Measurements from ENCODE around the gene MOB1B.

The MOB1B gene

DNA sequence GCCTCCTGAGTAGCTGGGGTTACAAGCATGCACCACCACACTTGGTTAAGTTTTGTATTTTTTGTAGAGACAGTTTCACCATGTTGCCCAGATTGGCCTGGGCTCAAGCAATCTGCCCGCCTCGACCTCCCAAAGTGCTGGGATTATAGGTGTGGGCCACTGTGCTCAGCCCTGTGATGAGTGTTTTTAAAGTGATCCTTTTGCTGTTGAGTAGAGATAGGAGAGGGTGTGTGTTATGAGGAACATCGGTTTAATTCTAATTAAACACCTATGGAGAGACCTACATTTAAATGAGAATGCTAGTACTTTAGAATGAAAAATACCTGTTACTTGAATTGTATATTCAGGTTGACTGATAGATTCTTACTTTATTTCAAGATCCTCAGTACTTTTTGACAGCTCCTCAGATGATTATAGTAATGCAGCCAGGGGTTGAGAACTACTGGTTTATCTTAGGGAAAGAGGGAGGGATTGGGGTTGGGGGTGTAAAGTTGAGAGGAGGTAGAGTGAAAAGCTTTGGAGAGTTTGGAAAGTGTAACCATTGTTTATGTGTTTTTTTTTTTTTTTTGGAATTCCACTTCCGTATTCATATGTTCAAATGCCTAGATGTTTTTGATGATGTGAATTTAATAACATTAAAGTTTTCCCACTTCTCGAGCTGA is 54.5 kb downstream of the MOB1B start:
- TF ChIP-seq SUZ12 (IDR thresholded peaks at IDR 0.05; ENCODE audit: extremely low read depth, insufficient read depth, insufficient read length) (no peak), ZNF274 (IDR thresholded peaks at IDR 0.05; ENCODE audit: low read depth, low read length) (no peak), YY1 (IDR thresholded peaks at IDR 0.05; ENCODE audit: insufficient read depth, insufficient read length) (no peak)
- DNase-seq (ENCODE audit: low read depth, low spot score): no peak
- H3K9ac ChIP-seq (ENCODE audit: insufficient read length, low read depth): no peak overlapping the region
- H3K4me1 ChIP-seq (ENCODE audit: insufficient read depth, insufficient read length): no peaks in the 10 kb centered on the region
- no peaks in the 10 kb centered on the region for H3K9me3 ChIP-seq (ENCODE audit: insufficient read depth, low read length)
- no peaks in the 10 kb centered on the region for H3K27me3 ChIP-seq (ENCODE audit: insufficient read depth, insufficient read length)
- H3K4me3 ChIP-seq (ENCODE audit: insufficient read length, low read depth): no peak overlapping the region
- H3K36me3 ChIP-seq (ENCODE audit: insufficient read depth, insufficient read length, low read length): peaks cover 6% of the 10 kb centered on the region

DNA sequence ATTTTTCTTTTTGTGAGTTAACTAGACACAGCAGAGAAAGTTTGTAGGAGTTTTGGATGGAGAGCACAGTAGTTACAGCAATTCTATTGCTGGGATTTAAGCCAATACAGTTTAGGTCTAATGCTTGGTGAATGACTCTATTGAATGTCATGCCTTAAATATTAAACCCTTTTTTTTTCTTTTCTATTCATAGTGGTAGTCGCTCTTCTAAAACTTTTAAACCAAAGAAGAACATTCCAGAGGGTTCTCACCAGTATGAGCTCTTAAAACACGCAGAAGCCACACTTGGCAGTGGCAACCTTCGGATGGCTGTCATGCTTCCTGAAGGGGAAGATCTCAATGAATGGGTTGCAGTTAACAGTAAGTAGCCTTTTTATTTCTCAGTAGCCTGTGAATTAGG is 56.5 kb downstream of the MOB1B start:
- TF ChIP-seq ZNF274 (IDR thresholded peaks at IDR 0.05; ENCODE audit: low read depth, low read length) (no peak), SUZ12 (IDR thresholded peaks at IDR 0.05; ENCODE audit: extremely low read depth, insufficient read depth, insufficient read length) (no peak), YY1 (IDR thresholded peaks at IDR 0.05; ENCODE audit: insufficient read depth, insufficient read length) (no peak)
- Histone ChIP-seq H3K27me3 (ENCODE audit: insufficient read depth, insufficient read length) (no peaks in the 10 kb centered on the region), H3K4me3 (ENCODE audit: insufficient read length, low read depth) (no peak overlapping the region), H3K36me3 (ENCODE audit: insufficient read depth, insufficient read length, low read length) (peaks cover 9% of the 10 kb centered on the region), H3K9me3 (ENCODE audit: insufficient read depth, low read length) (no peaks in the 10 kb centered on the region), H3K4me1 (ENCODE audit: insufficient read depth, insufficient read length) (no peaks in the 10 kb centered on the region), H3K9ac (ENCODE audit: insufficient read length, low read depth) (no peak overlapping the region)
- DNase-seq (ENCODE audit: low read depth, low spot score): no peak

DNA sequence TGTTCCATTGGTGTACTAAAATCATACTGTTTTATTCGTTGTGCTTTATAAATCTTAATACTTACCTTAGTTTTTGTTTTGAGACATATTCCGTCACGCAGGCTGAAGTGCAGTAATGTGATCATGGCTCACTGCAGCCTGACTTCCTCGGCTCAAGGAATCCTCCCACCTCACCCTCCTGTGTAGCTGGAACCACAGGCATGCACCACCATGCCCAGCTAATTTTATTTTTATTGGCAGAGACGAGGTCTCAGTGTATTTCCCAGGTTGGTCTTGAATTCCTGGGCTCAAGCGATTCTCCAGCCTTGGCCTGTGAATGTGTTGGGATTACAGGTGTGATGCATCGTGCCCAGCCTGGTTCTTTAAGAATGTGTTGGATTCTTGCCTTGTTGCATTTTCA is 66.9 kb downstream of the MOB1B start:
- H3K9me3 ChIP-seq (ENCODE audit: insufficient read depth, low read length): no peaks in the 10 kb centered on the region
- H3K4me3 ChIP-seq (ENCODE audit: insufficient read length, low read depth): no peak overlapping the region
- H3K36me3 ChIP-seq (ENCODE audit: insufficient read depth, insufficient read length, low read length): peaks cover 11% of the 10 kb centered on the region
- no peak overlapping the region for H3K9ac ChIP-seq (ENCODE audit: insufficient read length, low read depth)
- TF ChIP-seq ZNF274 (IDR thresholded peaks at IDR 0.05; ENCODE audit: low read depth, low read length): no peak
- no peak for TF ChIP-seq YY1 (IDR thresholded peaks at IDR 0.05; ENCODE audit: insufficient read depth, insufficient read length)
- no peak for TF ChIP-seq SUZ12 (IDR thresholded peaks at IDR 0.05; ENCODE audit: extremely low read depth, insufficient read depth, insufficient read length)
- H3K4me1 ChIP-seq (ENCODE audit: insufficient read depth, insufficient read length): no peaks in the 10 kb centered on the region
- no peaks in the 10 kb centered on the region for H3K27me3 ChIP-seq (ENCODE audit: insufficient read depth, insufficient read length)
- no peak for DNase-seq (ENCODE audit: low read depth, low spot score)

DNA sequence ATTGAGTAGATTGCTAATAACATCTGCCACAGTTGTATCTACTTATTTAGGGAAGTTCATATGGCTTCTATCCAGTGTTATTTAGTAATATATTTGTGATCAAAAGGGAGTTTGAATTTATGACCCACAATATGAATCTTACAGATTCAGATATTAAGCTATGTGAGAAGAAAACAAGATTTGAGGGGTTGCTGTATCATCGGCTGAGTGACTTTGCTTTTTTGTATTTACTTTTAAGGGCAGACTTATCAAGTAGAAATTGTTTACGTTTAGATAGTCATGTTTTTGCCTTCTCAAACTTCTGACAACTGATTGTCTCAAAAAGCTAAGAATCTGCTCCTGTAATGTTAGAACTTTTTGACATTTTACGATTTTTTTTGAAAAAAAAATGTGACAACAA is 74.1 kb downstream of the MOB1B start:
- Histone ChIP-seq H3K36me3 (ENCODE audit: insufficient read depth, insufficient read length, low read length) (peaks cover 17% of the 10 kb centered on the region), H3K4me1 (ENCODE audit: insufficient read depth, insufficient read length) (no peaks in the 10 kb centered on the region), H3K9ac (ENCODE audit: insufficient read length, low read depth) (no peak overlapping the region), H3K9me3 (ENCODE audit: insufficient read depth, low read length) (no peaks in the 10 kb centered on the region), H3K4me3 (ENCODE audit: insufficient read length, low read depth) (no peak overlapping the region), H3K27me3 (ENCODE audit: insufficient read depth, insufficient read length) (no peaks in the 10 kb centered on the region)
- TF ChIP-seq YY1 (IDR thresholded peaks at IDR 0.05; ENCODE audit: insufficient read depth, insufficient read length) (no peak), ZNF274 (IDR thresholded peaks at IDR 0.05; ENCODE audit: low read depth, low read length) (no peak), SUZ12 (IDR thresholded peaks at IDR 0.05; ENCODE audit: extremely low read depth, insufficient read depth, insufficient read length) (no peak)
- no peak for DNase-seq (ENCODE audit: low read depth, low spot score)

DNA sequence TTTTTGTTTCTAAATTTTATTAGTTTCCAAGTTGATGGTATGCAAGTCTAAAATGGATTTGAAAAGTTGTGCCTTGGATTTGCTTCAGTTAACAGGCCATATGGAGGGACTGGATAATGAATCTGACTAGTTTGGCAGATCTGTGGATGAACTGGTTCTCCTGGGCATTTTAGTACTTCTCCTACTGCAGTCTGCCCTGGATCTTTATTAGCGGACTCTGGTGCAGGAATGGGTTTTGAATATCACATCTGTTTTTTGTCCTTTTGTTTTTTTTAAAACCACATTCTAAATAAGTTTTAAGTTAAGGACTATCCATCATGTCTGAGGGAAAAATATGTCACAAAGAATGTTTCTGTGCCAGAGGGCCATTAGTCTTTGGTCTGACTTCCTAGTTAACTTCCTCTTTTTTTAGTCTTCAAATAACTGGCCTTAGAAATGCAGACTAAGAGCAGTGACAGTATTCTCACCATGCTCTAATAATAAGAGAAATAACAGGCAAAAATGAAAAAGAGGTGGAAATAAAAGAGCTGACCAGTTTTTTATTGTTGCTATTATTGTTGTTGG is 77.4 kb downstream of the MOB1B start:
- no peak overlapping the region for H3K9ac ChIP-seq (ENCODE audit: insufficient read length, low read depth)
- DNase-seq (ENCODE audit: low read depth, low spot score): no peak
- no peaks in the 10 kb centered on the region for H3K9me3 ChIP-seq (ENCODE audit: insufficient read depth, low read length)
- H3K4me1 ChIP-seq (ENCODE audit: insufficient read depth, insufficient read length): no peaks in the 10 kb centered on the region
- peaks cover 19% of the 10 kb centered on the region for H3K36me3 ChIP-seq (ENCODE audit: insufficient read depth, insufficient read length, low read length)
- H3K4me3 ChIP-seq (ENCODE audit: insufficient read length, low read depth): no peak overlapping the region
- no peaks in the 10 kb centered on the region for H3K27me3 ChIP-seq (ENCODE audit: insufficient read depth, insufficient read length)
- TF ChIP-seq ZNF274 (IDR thresholded peaks at IDR 0.05; ENCODE audit: low read depth, low read length) (no peak), YY1 (IDR thresholded peaks at IDR 0.05; ENCODE audit: insufficient read depth, insufficient read length) (no peak), SUZ12 (IDR thresholded peaks at IDR 0.05; ENCODE audit: extremely low read depth, insufficient read depth, insufficient read length) (no peak)

DNA sequence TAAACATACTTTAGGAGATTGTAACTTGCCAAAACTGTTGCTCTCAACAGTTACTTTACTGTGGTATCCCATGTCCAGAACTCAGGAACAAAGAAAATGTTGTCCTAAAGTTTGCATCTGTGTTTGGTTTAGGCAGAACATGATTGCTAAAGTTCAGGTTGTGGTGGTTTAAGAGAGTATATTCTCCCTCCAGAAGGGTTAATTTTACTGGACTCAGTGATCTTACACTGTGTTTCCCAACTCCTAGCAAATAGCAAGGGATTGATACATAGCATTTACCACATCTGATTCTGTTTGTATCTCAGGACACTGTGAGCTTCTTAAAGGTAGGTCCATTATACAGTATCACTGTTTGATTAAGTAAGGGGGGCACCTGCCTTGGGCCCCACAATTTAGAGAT is 78.0 kb downstream of the MOB1B start:
- Histone ChIP-seq H3K9me3 (ENCODE audit: insufficient read depth, low read length) (no peaks in the 10 kb centered on the region), H3K27me3 (ENCODE audit: insufficient read depth, insufficient read length) (no peaks in the 10 kb centered on the region), H3K9ac (ENCODE audit: insufficient read length, low read depth) (no peak overlapping the region), H3K36me3 (ENCODE audit: insufficient read depth, insufficient read length, low read length) (peaks cover 19% of the 10 kb centered on the region), H3K4me1 (ENCODE audit: insufficient read depth, insufficient read length) (no peaks in the 10 kb centered on the region), H3K4me3 (ENCODE audit: insufficient read length, low read depth) (no peak overlapping the region)
- no peak for TF ChIP-seq ZNF274 (IDR thresholded peaks at IDR 0.05; ENCODE audit: low read depth, low read length)
- TF ChIP-seq YY1 (IDR thresholded peaks at IDR 0.05; ENCODE audit: insufficient read depth, insufficient read length): no peak
- no peak for TF ChIP-seq SUZ12 (IDR thresholded peaks at IDR 0.05; ENCODE audit: extremely low read depth, insufficient read depth, insufficient read length)
- DNase-seq (ENCODE audit: low read depth, low spot score): no peak

DNA sequence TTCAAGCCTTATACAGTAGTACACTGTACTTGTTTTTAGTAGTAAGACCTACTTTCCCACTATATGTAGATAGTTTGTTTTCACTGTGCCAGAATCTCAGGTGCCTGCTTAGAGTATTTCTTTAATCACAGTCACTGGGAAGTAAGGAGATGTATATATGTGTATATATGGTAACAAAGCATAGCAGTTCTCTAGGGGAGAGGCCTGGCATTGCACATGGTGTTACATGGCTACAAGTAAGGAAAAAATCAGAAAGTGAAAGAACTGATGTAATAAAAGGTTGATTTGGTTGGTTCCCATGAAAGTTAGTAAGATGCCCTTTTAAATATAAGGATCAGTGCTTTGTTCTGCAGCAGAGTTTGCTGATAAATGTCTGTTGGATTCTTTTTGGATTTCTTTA is 81.9 kb downstream of the MOB1B start:
- Histone ChIP-seq H3K36me3 (ENCODE audit: insufficient read depth, insufficient read length, low read length) (peaks cover 10% of the 10 kb centered on the region), H3K27me3 (ENCODE audit: insufficient read depth, insufficient read length) (no peaks in the 10 kb centered on the region), H3K4me1 (ENCODE audit: insufficient read depth, insufficient read length) (no peaks in the 10 kb centered on the region), H3K4me3 (ENCODE audit: insufficient read length, low read depth) (no peak overlapping the region), H3K9ac (ENCODE audit: insufficient read length, low read depth) (no peak overlapping the region), H3K9me3 (ENCODE audit: insufficient read depth, low read length) (no peaks in the 10 kb centered on the region)
- DNase-seq (ENCODE audit: low read depth, low spot score): no peak
- TF ChIP-seq YY1 (IDR thresholded peaks at IDR 0.05; ENCODE audit: insufficient read depth, insufficient read length): no peak
- no peak for TF ChIP-seq SUZ12 (IDR thresholded peaks at IDR 0.05; ENCODE audit: extremely low read depth, insufficient read depth, insufficient read length)
- TF ChIP-seq ZNF274 (IDR thresholded peaks at IDR 0.05; ENCODE audit: low read depth, low read length): no peak

Data from NT2/D1 (cell line).